ENCODE results near the gene ZBTB47. TPM values are rescaled to one million over a fixed set of nuclear protein-coding genes. Genes with fewer than 3 reads are reported as not detected.

Gene ZBTB47
- total and polyA plus RNA-seq, 10 of the 15 experiments (the other 5 are each of a cell fraction or from before 2014, with no cell fraction given) = 0.04 to 3.4 (median 1.0) TPM; not detected in 1

DNA sequence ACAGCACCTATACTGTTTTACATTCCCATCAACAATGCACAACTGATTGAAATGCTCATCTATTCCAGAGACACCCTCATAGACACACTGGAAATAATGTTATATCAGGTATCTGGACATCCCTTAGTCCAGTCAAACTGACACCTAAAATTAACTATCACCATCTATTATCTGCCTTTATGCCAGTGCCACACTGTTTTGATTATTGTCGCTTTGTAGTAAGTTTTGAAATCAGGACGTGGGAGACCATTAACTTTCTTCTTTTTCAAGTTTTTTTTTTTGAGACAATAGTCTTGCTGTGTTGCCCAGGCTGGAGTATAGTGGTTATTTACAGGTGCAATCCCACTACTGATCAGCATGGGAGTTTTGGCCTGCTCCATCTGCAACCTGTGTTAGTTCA is 22.4 kb downstream of the ZBTB47 start:
- ChIA-PET CTCF (no interaction called here), SMC1A (ENCODE audit: uncharacterized antibody, unreplicated experiment) (no interaction called here), RAD21 (ENCODE audit: unreplicated experiment) (no interaction called here), POLR2A (no interaction called here)
- 53% methylated on average over 2 of the region's 2 CpGs for WGBS (ENCODE audit: insufficient coverage, insufficient replicate concordance, low lambda C conversion rate, missing lambda C conversion rate)
- no peak for DNase-seq (ENCODE audit: low read depth, low spot score)
- Histone ChIP-seq H3K4me2 (ENCODE audit: control insufficient read depth, insufficient read depth) (no peak overlapping the region), H3K4me1 (ENCODE audit: control insufficient read depth, insufficient read depth, low read length) (no peaks in the 10 kb centered on the region), H3K9ac (ENCODE audit: control insufficient read depth, insufficient read depth, low read length) (no peak overlapping the region), H3K36me3 (ENCODE audit: control insufficient read depth in 2 of 2, insufficient read depth in 2 of 2, low read length in 1 of 2) (no peaks in the 10 kb centered on the region), H2AFZ (ENCODE audit: control insufficient read depth, low read depth, low read length) (no peak overlapping the region), H3K27me3 (replicated peaks in 1 of 2; ENCODE audit: control insufficient read depth in 2 of 2, insufficient read depth in 2 of 2, low read length in 1 of 2) (no peaks in the 10 kb centered on the region), H3K79me2 (ENCODE audit: control insufficient read depth, insufficient read depth, low read length) (no peaks in the 10 kb centered on the region), H3K9me3 (replicated peaks; ENCODE audit: control insufficient read depth, insufficient read depth, low read length) (no peaks in the 10 kb centered on the region; the same call in 1 of the 3 replicates), H3K4me3 (no peak overlapping the region), H3K27ac (ENCODE audit: control insufficient read depth, insufficient read depth) (no peak overlapping the region), H4K20me1 (ENCODE audit: control insufficient read depth, insufficient read depth) (no peaks in the 10 kb centered on the region)
- in situ Hi-C loops (cut with MboI) = no loop called here
- BruUV-seq (replicated peaks) = no TSS peak
- FAIRE-seq = no peak
- intact Hi-C loops (cut with micrococcal nuclease; ENCODE audit: unreplicated experiment) = no loop called here
- no peak for TF ChIP-seq ZNF24 (IDR thresholded peaks at IDR 0.05)
- TF ChIP-seq TCF7 (IDR thresholded peaks at IDR 0.05; ENCODE audit: borderline replicate concordance) = no peak
- TF ChIP-seq NR2C2 (IDR thresholded peaks at IDR 0.05; ENCODE audit: borderline replicate concordance, control insufficient read depth, insufficient read length, low read depth) = no peak
- TF ChIP-seq PML (IDR thresholded peaks at IDR 0.05; ENCODE audit: low read length) = no peak
- TF ChIP-seq ESRRA (IDR thresholded peaks at IDR 0.05; ENCODE audit: low read length) = no peak
- TF ChIP-seq, protein P1, sequence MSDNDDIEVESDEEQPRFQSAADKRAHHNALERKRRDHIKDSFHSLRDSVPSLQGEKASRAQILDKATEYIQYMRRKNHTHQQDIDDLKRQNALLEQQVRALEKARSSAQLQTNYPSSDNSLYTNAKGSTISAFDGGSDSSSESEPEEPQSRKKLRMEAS (IDR thresholded peaks at IDR 0.05; ENCODE audit: low read depth, low read length) = no peak
- TF ChIP-seq RCOR1 (conservative IDR thresholded peaks at IDR 0.05; ENCODE audit: low read depth, low read length) = no peak
- TF ChIP-seq NFYA (IDR thresholded peaks at IDR 0.05; ENCODE audit: borderline replicate concordance, low read depth, low read length) = no peak
- TF ChIP-seq, protein P2, sequence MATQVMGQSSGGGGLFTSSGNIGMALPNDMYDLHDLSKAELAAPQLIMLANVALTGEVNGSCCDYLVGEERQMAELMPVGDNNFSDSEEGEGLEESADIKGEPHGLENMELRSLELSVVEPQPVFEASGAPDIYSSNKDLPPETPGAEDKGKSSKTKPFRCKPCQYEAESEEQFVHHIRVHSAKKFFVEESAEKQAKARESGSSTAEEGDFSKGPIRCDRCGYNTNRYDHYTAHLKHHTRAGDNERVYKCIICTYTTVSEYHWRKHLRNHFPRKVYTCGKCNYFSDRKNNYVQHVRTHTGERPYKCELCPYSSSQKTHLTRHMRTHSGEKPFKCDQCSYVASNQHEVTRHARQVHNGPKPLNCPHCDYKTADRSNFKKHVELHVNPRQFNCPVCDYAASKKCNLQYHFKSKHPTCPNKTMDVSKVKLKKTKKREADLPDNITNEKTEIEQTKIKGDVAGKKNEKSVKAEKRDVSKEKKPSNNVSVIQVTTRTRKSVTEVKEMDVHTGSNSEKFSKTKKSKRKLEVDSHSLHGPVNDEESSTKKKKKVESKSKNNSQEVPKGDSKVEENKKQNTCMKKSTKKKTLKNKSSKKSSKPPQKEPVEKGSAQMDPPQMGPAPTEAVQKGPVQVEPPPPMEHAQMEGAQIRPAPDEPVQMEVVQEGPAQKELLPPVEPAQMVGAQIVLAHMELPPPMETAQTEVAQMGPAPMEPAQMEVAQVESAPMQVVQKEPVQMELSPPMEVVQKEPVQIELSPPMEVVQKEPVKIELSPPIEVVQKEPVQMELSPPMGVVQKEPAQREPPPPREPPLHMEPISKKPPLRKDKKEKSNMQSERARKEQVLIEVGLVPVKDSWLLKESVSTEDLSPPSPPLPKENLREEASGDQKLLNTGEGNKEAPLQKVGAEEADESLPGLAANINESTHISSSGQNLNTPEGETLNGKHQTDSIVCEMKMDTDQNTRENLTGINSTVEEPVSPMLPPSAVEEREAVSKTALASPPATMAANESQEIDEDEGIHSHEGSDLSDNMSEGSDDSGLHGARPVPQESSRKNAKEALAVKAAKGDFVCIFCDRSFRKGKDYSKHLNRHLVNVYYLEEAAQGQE (IDR thresholded peaks at IDR 0.05; ENCODE audit: low read depth, low read length) = no peak
- no peak for TF ChIP-seq ZNF622 (IDR thresholded peaks at IDR 0.05)
- TF ChIP-seq STAT3 (IDR thresholded peaks at IDR 0.05; ENCODE audit: low read depth, low read length) = no peak
- TF ChIP-seq NFXL1 (IDR thresholded peaks at IDR 0.05; ENCODE audit: borderline replicate concordance) = no peak
- TF ChIP-seq NFIC (IDR thresholded peaks at IDR 0.05; ENCODE audit: low read depth, low read length) = no peak
- TF ChIP-seq GABPA (IDR thresholded peaks at IDR 0.05; ENCODE audit: low read depth) = no peak
- ATAC-seq = no peak

All from GM12878 (cell line).